Right ventricle myocardium superior (tissue), 1 donor: ENCODE data around the gene PRKD2. TPM values are rescaled to one million over a fixed set of nuclear protein-coding genes. Genes with fewer than 3 reads are reported as not detected.
A peak's percentile ranks its signal among the peaks of the same experiment; 100 is the strongest.
"Not testable (repeated sequence)": the region's sequence is repeated elsewhere in the genome, so short reads cannot be mapped to it uniquely, and the experiment has no call there.

ENCODE experiments used
- ATAC-seq: fragments of 200-7000 bp; cut with Tn5 transposase; one replicate; pipeline ENCODE4 v1.9.1; 2020; ENCODE audit warnings: mild to moderate bottlenecking; ENCODE audit not compliant: poor library complexity
- DNase-seq: peaks from one replicate; pipeline ENCODE4 v3.0.0-alpha.2; 2020
- intact Hi-C: fragments of 100-400 bp; cut with DNase I; formaldehyde crosslinking; loops from one replicate; pipeline ENCODE4 v1.11.2; 2022
- total RNA-seq: library from RNA; stranded (reverse); fragmentation: NEBNext Ultra II Directional; extraction: Animal tissue kit (Norgen Biotek cat#: 25700); gene quantifications from one replicate; pipeline ENCODE4 v1.2.1, GENCODE V29; 2021
- donor health status: DM: no; HTN: yes; CAD: no; lungs with severe emphysema.

Gene PRKD2
- total RNA-seq, 1 donor from 2014 or later: 10.1 TPM

GRCh38 chr19:46718157-46718933, 1.4 kb upstream of the PRKD2 start:
- no peak for ATAC-seq
- intact Hi-C loops: no loop called here
- DNase-seq: peak; percentile 45

GRCh38 chr19:46717716-46718143, 816 bp upstream of the PRKD2 start:
- DNase-seq (peak; percentile 40), ATAC-seq (no peak)
- intact Hi-C loops: no loop called here

DNA sequence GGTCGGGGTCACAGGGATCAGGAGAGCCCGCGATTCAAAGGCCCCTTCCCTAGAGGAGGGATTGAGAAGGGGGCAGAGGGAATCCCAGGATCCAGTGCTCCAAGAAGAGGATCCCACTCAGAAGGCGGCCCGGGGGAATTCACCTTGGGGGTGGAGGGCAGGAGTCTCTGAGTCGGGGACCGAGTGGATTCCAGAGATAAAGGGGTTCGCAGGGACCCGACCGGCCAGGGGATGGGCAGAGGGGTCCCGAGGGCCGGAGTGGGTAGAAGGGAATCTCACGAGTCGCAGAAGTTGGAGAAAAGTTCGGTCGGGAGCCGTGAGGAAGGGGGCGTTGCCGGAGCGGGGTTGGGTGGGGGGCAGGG, 261 bp downstream of the PRKD2 start:
- DNase-seq (no peak), ATAC-seq (peak; percentile 1)
- intact Hi-C loops: no loop called here

DNA sequence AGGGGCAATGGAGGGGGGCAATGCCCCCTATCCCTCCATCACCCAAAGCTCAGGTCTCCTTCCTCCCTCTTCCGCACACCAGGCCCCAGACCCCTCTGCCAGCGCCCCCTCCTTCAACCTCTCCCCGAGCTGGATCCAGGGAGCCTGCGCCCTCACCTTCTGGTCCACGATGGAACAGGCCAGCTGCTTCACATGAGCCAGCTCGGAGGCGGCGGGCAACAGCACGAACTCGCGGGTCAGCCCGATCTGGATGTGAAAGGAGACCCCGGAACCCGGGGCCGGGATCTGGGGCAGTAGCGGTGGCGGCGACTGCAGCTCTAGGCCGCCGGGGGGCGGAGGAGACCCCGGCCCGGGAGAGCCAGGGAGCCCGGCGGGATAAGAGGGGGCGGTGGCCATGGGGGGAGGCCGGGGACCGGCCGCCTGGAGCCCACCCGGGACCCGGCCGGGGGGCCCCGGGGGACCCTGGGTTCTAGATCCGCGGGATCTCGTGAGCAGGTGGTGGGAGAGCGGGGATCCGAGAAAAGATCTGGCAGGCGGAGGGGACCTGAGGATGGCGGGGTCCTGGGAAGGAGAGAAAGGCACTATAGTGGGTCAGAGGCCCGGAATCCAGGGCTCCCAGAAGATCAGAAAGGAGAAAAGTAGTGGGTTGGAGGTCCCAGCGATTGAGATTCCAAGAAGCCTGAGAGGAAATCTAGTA, 791 bp downstream of the PRKD2 start:
- ATAC-seq: peak; percentile 0
- intact Hi-C loops: no loop called here
- DNase-seq: peak; percentile 44

GRCh38 chr19:46715620-46715974, 1.3 kb downstream of the PRKD2 start:
- intact Hi-C loops: no loop called here
- no peak for ATAC-seq
- DNase-seq: peak; percentile 34

- intact Hi-C loops: no loop called here
- DNase-seq: no peak
- ATAC-seq: peak; percentile 1
Measured at GRCh38 chr19:46714444-46715106, 2.3 kb downstream of the PRKD2 start.

- ATAC-seq (peak; percentile 61), DNase-seq (peak; percentile 95)
- intact Hi-C loops: no loop called here
Measured at GRCh38 chr19:46713781-46714443, 3.0 kb downstream of the PRKD2 start.

DNA sequence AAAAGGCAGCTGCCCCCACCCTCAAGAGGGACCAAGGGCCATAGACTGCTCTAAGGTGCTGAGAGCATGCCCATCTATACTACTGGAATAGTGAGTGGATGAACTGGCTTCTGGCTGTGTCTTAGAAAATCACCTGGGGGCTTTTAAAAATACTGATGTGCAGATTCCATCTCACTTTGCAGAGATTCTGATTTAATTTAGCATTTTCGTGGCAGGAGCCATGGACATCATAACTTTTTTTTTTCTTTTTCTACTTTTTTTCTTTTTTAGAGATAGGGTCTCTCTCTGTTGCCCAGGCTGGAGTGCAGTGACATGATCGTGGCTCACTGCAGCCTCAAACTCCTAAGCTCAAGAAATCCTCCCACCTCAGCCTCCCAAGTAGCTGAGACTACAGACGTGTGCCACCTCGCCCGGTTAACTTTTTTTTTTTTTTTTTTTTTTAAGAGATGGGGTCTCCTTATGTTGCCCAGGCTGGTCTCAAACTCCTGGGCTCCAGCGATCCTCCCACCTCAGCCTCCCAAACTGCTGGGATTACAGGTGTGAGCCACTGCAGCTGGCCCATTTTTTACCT, 4.1 kb downstream of the PRKD2 start:
- intact Hi-C loops, DNase-seq, ATAC-seq: not testable (repeated sequence)

- intact Hi-C loops: no loop called here
- ATAC-seq (no peak), DNase-seq (no peak)
Measured at GRCh38 chr19:46710687-46711086, 6.2 kb downstream of the PRKD2 start.

DNA sequence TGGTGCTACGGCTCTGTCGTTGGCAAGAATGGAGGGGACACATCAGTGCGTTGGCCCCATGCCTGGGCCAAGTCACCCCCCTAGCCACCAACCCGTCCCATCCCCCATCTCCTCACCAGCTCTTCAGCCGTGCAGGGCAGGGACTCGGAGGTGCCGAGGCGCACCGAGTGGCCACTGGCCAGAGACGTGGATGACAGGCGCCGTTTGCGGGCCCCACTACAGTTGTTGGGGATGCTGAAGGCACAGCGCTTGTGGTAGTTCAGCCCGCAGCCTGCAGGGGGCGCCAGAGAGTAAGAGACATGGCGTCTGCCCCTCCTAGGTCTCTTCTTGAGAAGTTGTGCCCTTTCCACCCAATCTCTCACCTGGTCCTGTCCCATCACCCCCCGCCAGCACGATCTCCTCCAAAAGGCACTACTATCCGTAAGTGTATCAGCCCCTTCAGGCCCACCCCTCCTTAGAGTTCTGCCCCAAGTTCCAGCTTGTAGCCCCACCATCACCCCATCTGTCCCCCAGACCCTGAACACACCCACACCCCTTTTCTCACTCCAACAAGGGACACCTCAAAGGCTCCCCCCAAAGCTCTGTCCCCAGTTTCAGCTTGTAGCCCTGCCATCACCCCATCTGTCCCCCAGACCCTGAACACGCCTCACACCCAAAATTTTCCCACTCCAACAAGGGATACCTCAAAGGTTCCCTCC, 12.4 kb downstream of the PRKD2 start:
- DNase-seq: peak; percentile 89
- intact Hi-C loops: no loop called here

GRCh38 chr19:46700704-46701103, 16.2 kb downstream of the PRKD2 start:
- ATAC-seq (no peak), DNase-seq (no peak)
- intact Hi-C loops: no loop called here

More for the DNA sequence above, 12.4 kb downstream of the PRKD2 start:
- ATAC-seq: peak; percentile 79

DNA sequence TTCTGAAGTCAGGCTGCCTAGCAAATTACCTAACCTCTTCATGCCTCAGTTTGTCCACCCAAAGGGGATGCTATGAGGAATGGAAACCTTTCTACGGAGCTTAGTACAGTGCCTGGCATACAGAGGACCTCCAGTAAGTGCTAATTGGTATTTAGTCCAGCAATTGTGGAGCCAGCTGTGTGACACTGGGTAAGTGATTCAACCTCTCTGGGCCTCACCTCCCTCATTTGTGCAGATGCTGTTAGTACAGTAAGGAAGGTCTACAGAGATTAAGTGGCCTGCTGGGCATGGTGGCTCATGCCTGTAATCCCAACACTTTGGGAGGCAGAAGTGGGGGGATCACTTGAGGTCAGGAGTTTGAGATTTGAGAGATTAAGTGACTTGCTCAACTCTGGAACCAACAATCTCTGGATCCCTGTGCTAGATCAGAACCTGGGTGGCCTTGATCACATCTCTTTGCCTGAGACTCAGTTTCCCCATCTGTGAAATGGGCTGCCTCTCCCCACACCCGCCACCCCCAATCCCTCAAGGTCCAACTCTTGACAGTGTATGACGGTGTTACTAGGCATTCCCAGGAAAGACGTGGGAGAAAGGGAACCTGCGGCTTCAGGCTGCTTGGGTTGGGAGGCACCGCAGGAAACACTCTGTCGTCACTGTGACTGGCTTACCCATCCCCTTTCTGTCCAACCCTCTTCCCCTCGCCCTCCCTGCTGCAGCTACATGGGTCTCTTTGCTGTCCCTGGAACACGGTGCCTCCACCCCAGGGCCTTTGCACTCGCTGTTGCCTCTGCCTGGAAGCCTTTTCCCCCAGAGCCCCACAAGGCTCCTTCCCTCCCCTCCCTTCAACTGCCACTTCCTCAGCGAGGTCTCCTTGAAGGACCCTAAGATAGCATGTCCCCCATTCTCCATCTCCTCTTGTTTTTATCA, 18.3 kb downstream of the PRKD2 start:
- DNase-seq (no peak), ATAC-seq (no peak)
- intact Hi-C loops: no loop called here

- intact Hi-C loops: no loop called here
- peak; percentile 97 for ATAC-seq
- peak; percentile 93 for DNase-seq
Measured at GRCh38 chr19:46697204-46697960, 19.5 kb downstream of the PRKD2 start.

- ATAC-seq: no peak
- DNase-seq: no peak
- intact Hi-C loops: no loop called here
Measured at GRCh38 chr19:46696866-46697203, 20.1 kb downstream of the PRKD2 start.

DNA sequence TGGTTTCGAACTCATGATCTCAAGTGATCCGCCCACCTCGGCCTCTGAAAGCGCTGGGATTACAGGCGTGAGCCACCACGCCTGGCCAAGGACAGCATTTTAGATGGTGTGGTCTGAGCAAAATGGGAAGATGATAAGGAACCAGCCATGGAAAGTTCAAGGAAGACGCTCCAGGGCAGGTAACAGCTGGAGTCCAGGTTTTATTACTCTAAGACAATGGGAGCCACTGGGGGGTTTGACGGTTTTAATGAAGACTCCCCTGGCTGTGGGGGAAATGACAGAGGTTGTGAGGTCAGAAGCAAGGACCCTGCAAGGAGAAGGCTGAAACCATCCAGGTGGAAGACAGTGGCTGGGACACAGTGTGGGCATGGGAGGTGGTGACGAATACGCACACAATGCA, 20.9 kb downstream of the PRKD2 start:
- intact Hi-C loops: no loop called here
- no peak for DNase-seq
- no peak for ATAC-seq

DNA sequence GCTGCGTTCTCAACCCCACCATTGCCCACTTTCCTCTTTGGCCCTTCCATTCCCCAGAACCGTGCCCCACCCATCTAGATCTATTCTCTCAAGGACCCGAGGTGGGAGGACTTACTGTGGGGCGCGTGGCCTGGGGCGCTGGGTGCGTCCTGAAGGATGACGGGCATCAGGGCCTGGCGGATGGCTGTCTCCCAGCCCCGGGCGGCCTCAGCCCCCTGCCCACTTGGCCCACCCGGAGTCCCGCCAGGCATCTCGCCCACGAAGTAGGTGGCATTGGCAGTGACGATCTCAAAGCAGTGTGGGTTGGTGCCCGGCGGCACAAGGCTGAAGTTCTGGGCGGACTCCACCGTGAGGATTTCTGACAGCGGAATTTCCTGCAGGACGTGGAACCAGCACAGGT, 23.2 kb downstream of the PRKD2 start:
- DNase-seq: no peak
- no peak for ATAC-seq
- intact Hi-C loops: no loop called here
